GM12878 (cell line): Measurements from ENCODE around the gene MAGEA6.
"Not testable (repeated sequence)": the region's sequence is repeated elsewhere in the genome, so short reads cannot be mapped to it uniquely, and the experiment has no call there.

Experiments
- ATF3 ChIP-seq: IDR thresholded peaks from 2 replicates; pipeline ENCODE4 v1.6.1; 2011; ENCODE audit warnings: low read depth, mild to moderate bottlenecking, low read length, moderate library complexity, borderline replicate concordance; ENCODE audit errors: extremely low read depth
- CHD2 ChIP-seq: IDR thresholded peaks from 2 replicates; pipeline ENCODE4 v1.6.1; 2011; ENCODE audit warnings: low read depth, low read length, improper control_type of control experiment, borderline replicate concordance
- FOS ChIP-seq: IDR thresholded peaks from 3 replicates; pipeline ENCODE4 v1.6.1; 2011; ENCODE audit warnings: borderline replicate concordance; ENCODE audit not compliant: insufficient read length; ENCODE audit errors: extremely low read depth
- PML ChIP-seq: IDR thresholded peaks from 2 replicates; pipeline ENCODE4 v1.6.1; 2012; ENCODE audit warnings: low read length, inconsistent platforms
- POLR2A ChIP-seq: IDR thresholded peaks from 2 replicates; pipeline ENCODE4 v1.6.1; 2011; ENCODE audit warnings: low read depth, mild to moderate bottlenecking, low read length
- POLR2AphosphoS5 ChIP-seq: IDR thresholded peaks from 2 replicates; pipeline ENCODE4 v1.6.1; 2011; ENCODE audit warnings: mild to moderate bottlenecking, low read length, inconsistent platforms
- REST ChIP-seq: IDR thresholded peaks from 2 replicates; pipeline ENCODE4 v1.6.1; 2012; ENCODE audit warnings: mild to moderate bottlenecking, low read depth, low read length
- SIN3A ChIP-seq: IDR thresholded peaks from 2 replicates; pipeline ENCODE4 v1.6.1; 2012; ENCODE audit warnings: low read depth, low read length, improper control_type of control experiment
- SP1 ChIP-seq: IDR thresholded peaks from one replicate; pipeline ENCODE4 v1.6.1; 2011; ENCODE audit warnings: low read depth, low read length
- STAT3 ChIP-seq: IDR thresholded peaks from 2 replicates; pipeline ENCODE4 v1.6.1; 2011; ENCODE audit warnings: low read depth, low read length, improper control_type of control experiment
- TCF12 ChIP-seq: IDR thresholded peaks from 2 replicates; pipeline ENCODE4 v1.6.1; 2011; ENCODE audit warnings: low read depth, mild to moderate bottlenecking, low read length
- TF ChIP-seq, protein P1 (sequence below), 3 experiments: IDR thresholded peaks in 2 of 3; conservative IDR thresholded peaks in 1 of 3; 2 replicates each; pipeline ENCODE4 v1.5.1; 2011; ENCODE audit warnings: low read depth in 3 of 3, low read length in 3 of 3, mild to moderate bottlenecking in 3 of 3, control low read depth in 2 of 3, moderate library complexity in 2 of 3, inconsistent platforms in 1 of 3, mixed read lengths in 1 of 3; ENCODE audit not compliant: control insufficient read depth in 2 of 3, insufficient read depth in 1 of 3; ENCODE audit errors: extremely low read depth in 1 of 3

- TF ChIP-seq FOS, STAT3, SIN3A, ATF3, POLR2A, SP1, REST, CHD2, PML, POLR2AphosphoS5, TCF12: not testable (repeated sequence)
- TF ChIP-seq, protein P1, sequence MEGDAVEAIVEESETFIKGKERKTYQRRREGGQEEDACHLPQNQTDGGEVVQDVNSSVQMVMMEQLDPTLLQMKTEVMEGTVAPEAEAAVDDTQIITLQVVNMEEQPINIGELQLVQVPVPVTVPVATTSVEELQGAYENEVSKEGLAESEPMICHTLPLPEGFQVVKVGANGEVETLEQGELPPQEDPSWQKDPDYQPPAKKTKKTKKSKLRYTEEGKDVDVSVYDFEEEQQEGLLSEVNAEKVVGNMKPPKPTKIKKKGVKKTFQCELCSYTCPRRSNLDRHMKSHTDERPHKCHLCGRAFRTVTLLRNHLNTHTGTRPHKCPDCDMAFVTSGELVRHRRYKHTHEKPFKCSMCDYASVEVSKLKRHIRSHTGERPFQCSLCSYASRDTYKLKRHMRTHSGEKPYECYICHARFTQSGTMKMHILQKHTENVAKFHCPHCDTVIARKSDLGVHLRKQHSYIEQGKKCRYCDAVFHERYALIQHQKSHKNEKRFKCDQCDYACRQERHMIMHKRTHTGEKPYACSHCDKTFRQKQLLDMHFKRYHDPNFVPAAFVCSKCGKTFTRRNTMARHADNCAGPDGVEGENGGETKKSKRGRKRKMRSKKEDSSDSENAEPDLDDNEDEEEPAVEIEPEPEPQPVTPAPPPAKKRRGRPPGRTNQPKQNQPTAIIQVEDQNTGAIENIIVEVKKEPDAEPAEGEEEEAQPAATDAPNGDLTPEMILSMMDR (IDR thresholded peaks at IDR 0.05 in 2 of 3, conservative IDR thresholded peaks at IDR 0.05 in 1 of 3; ENCODE audit: control insufficient read depth in 2 of 3, extremely low read depth in 1 of 3, insufficient read depth in 1 of 3, low read depth in 3 of 3, low read length in 3 of 3): not testable (repeated sequence)
Measured at GRCh38 chrX:152754871-152755270, 14.6 kb downstream of the MAGEA6 start.
